NCI-H2227 (cell line): Measurements from ENCODE around the gene SKI.
"Not testable (repeated sequence)": the region's sequence is repeated elsewhere in the genome, so short reads cannot be mapped to it uniquely, and the experiment has no call there.

Source experiments
- DNase-seq: peaks from one replicate; lab custom pipeline; 2025; ENCODE audit not compliant: unreplicated experiment; lab: John Stamatoyannopoulos, UW

SKI gene

GRCh38 chr1:2242814-2243725 lies 15.0 kb downstream of the SKI start:
- DNase-seq, result no peak

- not testable (repeated sequence) for DNase-seq
Observed at GRCh38 chr1:2247045-2247394, 18.9 kb downstream of the SKI start.

- DNase-seq, result no peak
Observed at GRCh38 chr1:2247760-2248126, 19.6 kb downstream of the SKI start.

GRCh38 chr1:2248127-2248826 lies 20.2 kb downstream of the SKI start:
- DNase-seq, result no peak

GRCh38 chr1:2248854-2249558 lies 20.9 kb downstream of the SKI start:
- no peak for DNase-seq

- DNase-seq, result no peak
Observed at GRCh38 chr1:2249559-2249906, 21.4 kb downstream of the SKI start.

GRCh38 chr1:2250721-2251281 lies 22.7 kb downstream of the SKI start:
- DNase-seq, result no peak

- DNase-seq, result no peak
Observed at GRCh38 chr1:2251363-2251762, 23.2 kb downstream of the SKI start.

- no peak for DNase-seq
Observed at GRCh38 chr1:2251786-2252185, 23.7 kb downstream of the SKI start.

- DNase-seq, result no peak
Observed at GRCh38 chr1:2252423-2252822, 24.3 kb downstream of the SKI start.

- no peak for DNase-seq
Observed at GRCh38 chr1:2253036-2253796, 25.1 kb downstream of the SKI start.

GRCh38 chr1:2253797-2254480 lies 25.8 kb downstream of the SKI start:
- DNase-seq, result no peak

- DNase-seq, result no peak
Observed at GRCh38 chr1:2255047-2255419, 26.9 kb downstream of the SKI start.

- DNase-seq, result no peak
Observed at GRCh38 chr1:2255420-2256369, 27.6 kb downstream of the SKI start.

- no peak for DNase-seq
Observed at GRCh38 chr1:2256435-2257244, 28.5 kb downstream of the SKI start.

GRCh38 chr1:2257245-2257627 lies 29.1 kb downstream of the SKI start:
- no peak for DNase-seq

GRCh38 chr1:2258122-2258681 lies 30.1 kb downstream of the SKI start:
- DNase-seq, result no peak

GRCh38 chr1:2258996-2259395 lies 30.9 kb downstream of the SKI start:
- DNase-seq, result no peak
